A549 treated with CORT108297 at 1 μM for 4 hours (cell line): ENCODE measurements around the gene FBXO33. TPM values are rescaled to one million over a fixed set of nuclear protein-coding genes. Genes with fewer than 3 reads are reported as not detected.

Experiments
- total RNA-seq: library from RNA; stranded (reverse); fragments of 200-300 nt; extraction: Qiagen RNA extraction; gene quantifications from 5 replicates; pipeline ENCODE4 v1.2.3, GENCODE V29; 2022

Gene FBXO33
- total RNA-seq = 6.7 to 9.3 TPM (median 7.9 TPM) in 5 replicates

GRCh38 chr14:39432179-39432618 is at the start of gene FBXO33:
TSS of gene FBXO33 (minus strand) at chr14:39432433. CDS start at chr14:39432162, 271 bp downstream.

Other genes with a start within 250 kb of the FBXO33 start
- gene MIA2, start 198.5 kb downstream of the FBXO33 start, total RNA-seq = 22.4 to 24.3 TPM (median 22.8 TPM) in 5 replicates